Endodermal cell (in vitro differentiated cells): Measurements from ENCODE around the gene CNTF. TPM values are rescaled to one million over a fixed set of nuclear protein-coding genes. Genes with fewer than 3 reads are reported as not detected.
A peak's percentile ranks its signal among the peaks of the same experiment; 100 is the strongest.

ENCODE experiments used
- DNase-seq: peaks from one replicate; pipeline ENCODE4 v3.0.0-alpha.2; 2017
- H3K27ac ChIP-seq: 2 replicates; pipeline ENCODE4 v1.5.1; 2013; ENCODE audit warnings: mild to moderate bottlenecking, low read depth, low read length, moderate library complexity
- H3K27me3 ChIP-seq: 2 replicates; pipeline ENCODE4 v1.6.1; 2013; ENCODE audit warnings: mild to moderate bottlenecking, low read length, moderate library complexity; ENCODE audit not compliant: insufficient read depth, control insufficient read depth, poor library complexity, severe bottlenecking
- H3K36me3 ChIP-seq: 2 replicates; pipeline ENCODE4 v1.7.0; 2013; ENCODE audit warnings: mild to moderate bottlenecking, low read length, moderate library complexity; ENCODE audit not compliant: control insufficient read depth, insufficient read depth
- H3K4me1 ChIP-seq: one replicate; pipeline ENCODE4 v1.7.0; 2013; ENCODE audit warnings: low read length; ENCODE audit not compliant: control insufficient read depth, insufficient read depth
- H3K4me3 ChIP-seq: 2 replicates; pipeline ENCODE4 v1.5.1; 2013; ENCODE audit warnings: mild to moderate bottlenecking, low read length, moderate library complexity
- H3K9ac ChIP-seq: 2 replicates; pipeline ENCODE4 v1.6.1; 2013; ENCODE audit warnings: mild to moderate bottlenecking, low read length, moderate library complexity; ENCODE audit not compliant: poor library complexity, severe bottlenecking; ENCODE audit errors: extremely low read depth
- H3K9me3 ChIP-seq: 2 replicates; pipeline ENCODE4 v1.6.1; 2013; ENCODE audit warnings: mild to moderate bottlenecking, low read length, moderate library complexity; ENCODE audit not compliant: control insufficient read depth
- H3K27ac Mint-ChIP-seq: 2 replicates; pipeline ENCODE4 v1.8.0; 2020; ENCODE audit warnings: mixed read lengths
- H3K27me3 Mint-ChIP-seq: 2 replicates; pipeline ENCODE4 v1.8.0; 2021; ENCODE audit warnings: mild to moderate bottlenecking, mixed read lengths; ENCODE audit not compliant: insufficient read depth
- H3K36me3 Mint-ChIP-seq: 2 replicates; pipeline ENCODE4 v1.8.0; 2020; ENCODE audit warnings: low read depth, mixed read lengths
- H3K4me1 Mint-ChIP-seq: 2 replicates; pipeline ENCODE4 v1.8.0; 2020; ENCODE audit warnings: mixed read lengths
- H3K4me3 Mint-ChIP-seq: 2 replicates; pipeline ENCODE4 v1.8.0; 2020; ENCODE audit warnings: mild to moderate bottlenecking, moderate library complexity, mixed read lengths
- H3K9me3 Mint-ChIP-seq: 2 replicates; pipeline ENCODE4 v1.8.0; 2020; ENCODE audit warnings: mild to moderate bottlenecking, mixed read lengths
- CTCF ChIP-seq: fragments of 200-600 bp; sonication (generic); conservative IDR thresholded peaks from 2 replicates; pipeline ENCODE4 v1.5.0; 2021; ENCODE audit warnings: antibody characterized with exemption, mild to moderate bottlenecking
- WGBS, 2 experiments: methylation state at CpG; one replicate each; pipeline versions ENCODE4 v1.1.5 to v1.1.7; 2013; ENCODE audit warnings: missing lambda C conversion rate in 2 of 2, mixed read lengths in 1 of 2; ENCODE audit not compliant: insufficient coverage in 1 of 2, insufficient read length in 1 of 2; 5-methylcytosine and 5-hydroxymethylcytosine counted together
- total RNA-seq, 2 donors: library from RNA; stranded (reverse); fragmentation: NEBNext Ultra II Directional in 1 of 2; extraction: Animal tissue kit (Norgen Biotek cat#: 25700) in 1 of 2; gene quantifications; 2 replicates in 1 of 2; 3 replicates in 1 of 2; pipeline ENCODE4 v1.2.1, GENCODE V29; 2021

Gene CNTF
- total RNA-seq, 2 donors from 2014 or later: 1.7 to 3.7 TPM

DNA sequence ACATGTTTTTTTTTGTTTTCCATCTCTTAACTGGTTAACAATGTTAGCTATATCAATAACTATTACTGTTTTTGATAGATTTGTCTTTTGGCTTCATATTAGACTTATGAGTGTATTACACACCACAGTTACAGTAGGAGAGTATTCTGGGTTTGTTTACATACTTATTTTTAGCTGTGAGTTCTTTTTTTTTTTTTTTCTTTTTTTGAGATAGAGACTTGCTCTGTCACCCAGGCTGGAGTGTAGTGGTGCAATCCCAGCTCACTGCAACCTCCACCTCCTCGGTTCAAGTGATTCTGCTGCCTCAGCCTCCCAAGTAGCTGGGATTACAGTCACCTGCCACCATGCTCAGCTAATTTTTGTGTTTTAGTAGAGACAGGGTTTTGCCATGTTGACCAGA, 28.0 kb downstream of the CNTF start:
- no peak overlapping the region for H3K4me3 ChIP-seq
- H3K27me3 Mint-ChIP-seq: peaks cover 7% of the 10 kb centered on the region
- H3K36me3 ChIP-seq: no peaks in the 10 kb centered on the region
- DNase-seq: no peak
- H3K27me3 ChIP-seq: no peaks in the 10 kb centered on the region
- H3K27ac ChIP-seq: no peak overlapping the region
- no peaks in the 10 kb centered on the region for H3K36me3 Mint-ChIP-seq
- no peak for TF ChIP-seq CTCF
- no peak overlapping the region for H3K4me3 Mint-ChIP-seq
- peaks cover 8% of the 10 kb centered on the region for H3K9me3 ChIP-seq
- peaks cover 6% of the 10 kb centered on the region for H3K4me1 Mint-ChIP-seq
- 100% methylated on average over 1 of the region's 1 CpG; no CpG with 5 or more reads in 1 of the 2 experiments for WGBS, 2 experiments
- no peak overlapping the region for H3K9ac ChIP-seq
- peaks cover 16% of the 10 kb centered on the region for H3K9me3 Mint-ChIP-seq
- no peak overlapping the region for H3K27ac Mint-ChIP-seq
- no peaks in the 10 kb centered on the region for H3K4me1 ChIP-seq

DNA sequence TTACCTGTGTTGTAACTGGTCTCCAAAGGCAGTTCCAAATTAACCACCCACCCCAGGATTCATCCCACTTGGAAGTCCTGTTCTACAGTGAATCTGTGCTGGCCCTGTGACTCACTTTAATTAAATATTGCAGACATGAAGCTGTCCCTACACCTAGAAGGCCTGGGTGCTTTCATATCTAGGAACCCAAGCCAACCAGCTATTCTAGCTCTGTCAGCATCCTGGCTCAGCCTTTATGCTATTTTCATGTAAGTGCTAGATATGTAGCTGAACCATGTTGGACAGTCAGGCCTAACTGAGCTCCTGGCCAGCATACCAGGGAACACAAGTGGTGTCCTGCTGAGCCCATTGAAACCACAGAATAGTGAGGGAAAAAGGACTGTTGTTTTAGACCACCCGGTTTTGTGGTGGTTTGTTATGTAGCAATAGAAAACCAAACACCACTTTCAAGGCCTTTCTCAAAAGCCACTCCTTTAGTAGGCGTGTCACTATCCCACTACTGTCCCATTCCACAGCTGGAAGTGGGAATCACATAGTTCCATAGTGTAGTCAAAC, 30.3 kb downstream of the CNTF start:
- no peak for TF ChIP-seq CTCF
- Histone ChIP-seq H3K4me3 (no peak overlapping the region), H3K27me3 (no peaks in the 10 kb centered on the region), H3K4me1 (no peaks in the 10 kb centered on the region), H3K36me3 (no peaks in the 10 kb centered on the region), H3K9ac (no peak overlapping the region), H3K9me3 (no peaks in the 10 kb centered on the region), H3K27ac (no peak overlapping the region)
- H3K36me3 Mint-ChIP-seq: no peaks in the 10 kb centered on the region
- H3K4me1 Mint-ChIP-seq: peaks cover 6% of the 10 kb centered on the region
- H3K27me3 Mint-ChIP-seq: peaks cover 7% of the 10 kb centered on the region
- 66 to 100% methylated on average over 1 to 2 of the region's 2 CpGs for WGBS, 2 experiments
- no peak for DNase-seq
- H3K4me3 Mint-ChIP-seq: no peak overlapping the region
- H3K27ac Mint-ChIP-seq: no peak overlapping the region
- H3K9me3 Mint-ChIP-seq: no peaks in the 10 kb centered on the region

- H3K4me1 ChIP-seq: no peaks in the 10 kb centered on the region
- no peak overlapping the region for H3K9ac ChIP-seq
- peak; percentile 95 for TF ChIP-seq CTCF
- 44 to 69% methylated on average over 7 to 12 of the region's 12 CpGs for WGBS, 2 experiments
- peaks cover 7% of the 10 kb centered on the region for H3K27me3 Mint-ChIP-seq
- H3K9me3 Mint-ChIP-seq: no peaks in the 10 kb centered on the region
- H3K4me3 Mint-ChIP-seq: no peak overlapping the region
- H3K4me1 Mint-ChIP-seq: peaks cover 6% of the 10 kb centered on the region
- no peaks in the 10 kb centered on the region for H3K9me3 ChIP-seq
- peak; percentile 94 for DNase-seq
- H3K27ac Mint-ChIP-seq: no peak overlapping the region
- H3K36me3 Mint-ChIP-seq: no peaks in the 10 kb centered on the region
- H3K4me3 ChIP-seq: no peak overlapping the region
- no peak overlapping the region for H3K27ac ChIP-seq
- no peaks in the 10 kb centered on the region for H3K36me3 ChIP-seq
- no peaks in the 10 kb centered on the region for H3K27me3 ChIP-seq
Measured at GRCh38 chr11:58654079-58654907, 31.8 kb downstream of the CNTF start.
